Kidney tubule cell (primary cell): ENCODE data around the gene RGS7BP.
A peak's percentile ranks its signal among the peaks of the same experiment; 100 is the strongest.

Experiments
- DNase-seq: peaks from one replicate; pipeline ENCODE4 v3.0.0-alpha.2; 2018; ENCODE audit warnings: low spot score

Gene RGS7BP

DNA sequence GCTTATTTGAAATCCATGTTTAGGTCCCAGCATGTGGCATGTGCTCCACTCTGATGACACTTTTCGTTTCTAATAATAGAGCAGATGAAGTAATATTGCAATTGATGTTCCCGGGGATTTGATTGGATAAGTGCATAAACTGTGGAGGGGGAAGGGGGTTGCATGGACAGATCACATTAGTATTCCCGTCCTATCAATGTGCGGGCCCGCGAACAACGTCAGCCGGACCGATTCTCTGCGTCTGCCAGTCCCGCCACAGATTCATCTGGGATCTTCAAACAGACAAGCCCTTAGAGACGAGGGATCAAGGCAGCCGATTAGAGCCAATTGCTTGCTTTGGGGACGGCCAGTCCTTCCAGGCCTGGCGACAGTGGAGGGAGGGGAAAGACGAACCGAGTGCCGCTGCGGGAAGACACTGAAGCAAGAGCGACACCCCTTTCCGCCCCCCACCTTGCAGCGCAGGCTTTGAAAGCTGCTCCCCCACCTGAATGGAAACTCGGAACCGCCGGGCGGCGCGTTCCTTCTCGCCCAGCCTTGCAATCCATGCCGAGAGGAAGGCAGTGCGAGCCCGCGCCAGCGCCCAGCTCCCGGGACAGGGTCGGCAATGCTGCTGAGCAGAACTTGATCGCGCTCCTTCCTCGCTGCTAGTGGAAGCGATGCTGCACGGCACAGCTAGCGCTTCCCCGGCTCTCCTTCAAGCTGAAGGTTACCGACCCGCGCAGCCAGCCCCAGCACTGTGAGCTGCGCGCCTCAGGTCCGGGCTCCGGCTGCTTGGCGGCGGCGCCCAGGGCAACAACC is at the start of gene RGS7BP:
RGS7BP (plus strand) TSS at position 247 of the 798 bp plus-strand sequence. CDS start 610 bp downstream, outside the sequence.
- peak; percentile 56 for DNase-seq

DNA sequence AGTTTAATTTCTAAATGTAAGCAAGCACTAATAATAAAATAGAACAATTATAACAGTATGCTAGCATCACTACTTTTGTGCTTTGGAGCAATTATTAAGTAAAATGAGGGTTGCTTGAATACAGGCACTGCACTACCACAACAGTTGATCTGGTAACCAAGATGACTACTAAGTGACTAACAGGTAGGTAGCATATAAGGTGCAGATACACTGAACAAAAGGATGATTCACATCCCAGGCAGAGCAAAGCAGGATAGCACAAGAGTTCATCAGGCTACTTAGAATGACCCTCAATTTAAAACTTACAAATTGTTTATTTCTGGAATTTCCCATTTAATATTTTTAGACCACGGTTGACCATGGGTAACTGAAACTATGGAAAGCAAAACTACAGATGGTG is 48.0 kb upstream of the RGS7BP start:
- DNase-seq, result peak; percentile 75

DNA sequence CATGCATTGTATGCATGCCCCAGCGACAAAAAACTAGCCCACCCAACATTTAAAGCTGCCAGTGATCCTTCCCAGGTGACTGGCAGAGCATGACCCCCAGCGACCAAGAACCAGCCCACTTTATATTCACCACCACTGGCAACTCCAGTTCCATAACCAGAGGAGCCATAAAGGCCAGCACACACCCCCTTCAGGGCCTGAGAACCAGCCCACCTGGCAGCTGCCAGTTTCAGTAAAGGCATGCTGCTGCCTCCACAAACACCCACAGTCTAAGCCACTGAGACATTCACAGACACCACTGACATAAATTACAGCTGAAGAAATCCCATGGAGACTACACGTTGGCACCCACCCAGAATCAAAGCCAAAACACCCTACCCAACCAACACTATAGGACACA is 46.9 kb upstream of the RGS7BP start:
- DNase-seq, result no peak

DNA sequence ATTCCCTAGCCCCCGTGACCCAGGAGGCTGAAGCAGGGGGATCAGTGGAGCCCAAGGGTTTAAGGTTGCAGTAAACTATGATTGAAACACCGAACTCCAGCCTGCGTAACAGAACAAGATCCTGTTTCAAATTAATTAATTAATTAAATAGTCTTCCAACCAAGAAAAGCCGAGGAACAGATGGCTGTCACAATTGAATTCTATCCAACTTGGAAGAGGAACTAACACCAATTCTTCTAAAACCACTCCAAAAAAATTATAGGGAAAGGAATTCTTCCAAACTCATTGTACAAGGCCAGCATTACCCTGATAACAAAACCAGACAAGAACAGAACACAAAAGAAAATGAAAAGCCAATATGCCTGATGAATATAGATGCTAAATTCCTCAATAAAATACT is 43.4 kb upstream of the RGS7BP start:
- no peak for DNase-seq

DNA sequence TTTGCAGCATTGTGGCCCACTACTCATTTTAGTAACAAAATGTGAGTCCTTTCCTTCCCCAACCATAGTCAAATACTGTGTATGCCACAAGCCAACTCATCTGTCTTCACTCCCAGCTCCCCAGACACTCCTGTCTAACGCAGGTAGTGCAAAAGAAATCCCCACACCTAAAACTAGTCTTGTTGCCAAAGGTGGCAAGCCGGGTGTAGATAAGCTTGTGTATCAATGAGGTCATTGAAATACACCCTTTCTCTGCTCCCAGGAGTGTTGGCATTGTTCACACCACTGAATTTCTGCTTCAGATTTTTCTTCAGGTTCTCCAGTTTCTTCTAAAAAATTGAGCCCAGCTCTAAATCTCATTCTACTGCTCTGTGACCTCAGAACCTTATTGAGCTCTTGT is 19.7 kb upstream of the RGS7BP start:
- no peak for DNase-seq

DNA sequence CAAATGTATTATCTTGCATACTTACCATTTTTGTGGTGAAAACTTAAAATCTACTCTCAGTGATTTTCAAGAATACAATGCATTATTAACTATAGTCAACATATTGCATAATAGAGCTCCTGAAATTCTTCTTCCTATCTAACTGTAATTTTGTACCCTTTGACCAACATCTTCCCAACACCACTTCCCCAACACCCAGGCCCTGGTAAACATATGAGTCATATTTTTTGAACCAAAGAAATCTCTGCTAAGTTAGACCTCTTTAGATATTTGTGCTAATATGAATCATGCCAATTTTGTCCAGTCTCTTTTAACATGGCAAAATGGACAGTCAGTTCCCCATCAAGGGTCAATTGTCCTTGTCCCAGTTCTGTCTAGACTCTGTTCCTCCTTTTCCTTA is 18.5 kb upstream of the RGS7BP start:
- DNase-seq, result no peak

DNA sequence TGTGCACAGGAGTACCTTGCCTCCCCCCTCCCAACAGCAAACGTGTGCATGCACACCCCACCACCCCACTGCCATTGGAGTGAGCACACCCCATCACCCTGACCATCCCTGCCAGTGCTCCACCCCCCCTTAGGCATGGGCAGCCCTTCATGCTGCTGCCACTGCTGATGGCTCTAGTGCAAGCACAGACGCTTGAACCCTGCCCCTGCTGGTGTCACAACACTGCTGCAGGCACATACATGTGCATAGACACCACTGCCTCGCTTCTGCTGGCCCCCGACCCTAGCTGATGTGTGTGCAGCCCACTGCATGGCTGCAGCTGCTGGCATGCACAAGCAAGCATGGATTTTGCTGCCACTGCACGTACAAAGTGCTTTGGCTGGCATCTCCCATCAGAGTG is 16.0 kb upstream of the RGS7BP start:
- no peak for DNase-seq

DNA sequence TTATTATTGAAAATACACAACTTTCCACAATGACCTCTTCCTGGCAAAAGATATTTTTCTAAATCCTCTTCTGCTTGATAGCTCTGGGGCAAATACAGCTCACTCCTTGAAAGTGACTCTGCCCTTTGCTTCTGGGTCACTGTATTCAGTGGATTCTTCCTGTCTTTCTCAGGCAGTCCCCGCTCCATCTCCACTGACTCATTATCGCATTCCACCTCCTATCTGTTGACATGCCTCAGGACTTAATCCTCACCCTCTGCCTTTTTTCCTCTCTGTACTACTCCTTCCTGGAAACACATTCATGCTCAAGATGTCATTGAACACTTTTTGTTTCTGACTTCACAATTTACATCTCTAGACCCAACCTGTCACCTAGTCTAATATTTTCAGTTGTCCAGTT is 8.4 kb upstream of the RGS7BP start:
- DNase-seq, result peak; percentile 83

DNA sequence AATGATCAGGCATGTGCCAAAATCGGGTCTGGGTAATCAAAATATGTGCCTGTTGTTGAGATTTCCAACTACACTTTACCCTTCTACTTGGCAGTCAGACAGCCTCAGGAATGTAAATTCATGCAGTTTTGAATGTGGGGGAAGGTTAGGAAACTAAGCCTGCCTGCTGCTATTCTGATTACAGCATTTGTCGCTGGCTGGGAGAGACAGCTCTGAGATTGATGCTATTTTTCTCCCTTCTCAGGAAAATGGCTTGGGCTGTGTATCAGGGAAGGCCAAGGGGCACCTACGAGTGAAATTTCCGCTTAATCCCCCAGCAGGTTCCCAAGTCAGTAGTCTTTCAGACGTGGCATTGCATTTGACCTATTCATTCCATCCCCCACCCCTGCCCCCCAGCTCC is 3.6 kb upstream of the RGS7BP start:
- no peak for DNase-seq

DNA sequence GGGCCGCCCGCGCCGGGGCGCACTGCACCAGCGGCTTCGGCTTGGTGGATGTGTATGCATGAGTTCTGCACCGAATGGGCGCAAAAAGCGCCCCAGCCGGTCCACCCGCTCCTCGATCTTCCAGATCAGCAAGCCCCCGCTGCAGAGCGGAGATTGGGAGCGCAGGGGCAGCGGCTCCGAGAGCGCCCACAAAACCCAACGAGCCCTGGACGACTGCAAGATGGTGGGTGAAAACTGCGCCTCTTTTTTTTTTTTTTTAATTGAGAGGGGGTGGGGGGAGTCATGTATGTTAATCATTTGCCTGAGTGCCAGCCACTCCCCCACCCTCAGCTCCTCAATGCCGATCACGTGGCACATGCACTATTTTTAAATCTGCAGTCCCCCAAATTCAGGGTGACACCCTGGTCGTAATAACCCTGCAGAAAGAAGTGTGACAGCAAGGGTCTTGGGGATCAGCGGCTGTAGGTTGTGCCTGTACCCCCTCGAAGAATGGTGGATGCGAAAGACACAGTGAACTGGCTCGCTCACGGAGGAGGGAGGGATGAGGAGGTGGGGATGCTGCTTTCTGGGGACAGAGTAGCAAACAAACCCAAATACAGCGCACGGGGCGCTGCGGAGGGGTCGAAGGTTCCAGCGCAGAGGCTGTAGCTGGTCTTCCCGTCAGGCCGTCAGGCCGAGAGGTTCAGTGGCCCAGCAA is 900 bp downstream of the RGS7BP start:
- DNase-seq, result no peak

DNA sequence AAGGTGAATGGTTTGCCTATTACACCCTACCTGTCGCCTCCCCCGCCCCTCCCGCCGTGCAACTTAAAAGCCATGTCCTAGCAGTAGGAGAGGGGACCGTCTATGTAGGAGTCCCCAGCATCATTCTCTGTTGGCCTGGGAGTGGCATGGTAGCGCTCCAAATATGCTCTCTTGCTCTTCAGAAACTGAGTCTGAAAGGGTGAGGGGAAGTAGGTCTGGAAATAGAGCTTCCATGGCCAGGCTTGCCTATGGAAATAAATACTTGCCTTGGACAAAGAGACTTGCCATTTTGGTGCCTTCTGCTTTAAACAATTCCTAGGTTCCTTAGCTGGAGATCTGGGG is 1.4 kb downstream of the RGS7BP start:
- DNase-seq, result no peak

DNA sequence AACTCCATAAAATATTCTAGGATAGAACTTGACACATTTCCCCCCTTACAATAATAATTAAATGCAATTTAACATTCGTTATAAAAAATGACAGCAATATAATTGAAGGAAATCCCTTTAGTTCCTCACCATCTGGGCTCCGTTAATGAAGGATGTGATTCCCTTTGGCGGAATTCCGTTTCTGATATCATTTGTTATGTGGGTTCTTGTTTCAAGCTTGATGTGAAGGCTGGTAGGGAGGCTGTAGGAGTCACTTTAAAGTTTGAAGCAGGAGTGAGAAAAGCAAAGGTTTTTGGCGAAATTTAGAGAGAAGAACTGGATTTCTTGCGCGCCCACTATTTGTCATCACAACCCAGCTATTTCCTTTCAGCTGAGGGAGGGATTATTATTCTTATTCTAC is 4.0 kb downstream of the RGS7BP start:
- no peak for DNase-seq

DNA sequence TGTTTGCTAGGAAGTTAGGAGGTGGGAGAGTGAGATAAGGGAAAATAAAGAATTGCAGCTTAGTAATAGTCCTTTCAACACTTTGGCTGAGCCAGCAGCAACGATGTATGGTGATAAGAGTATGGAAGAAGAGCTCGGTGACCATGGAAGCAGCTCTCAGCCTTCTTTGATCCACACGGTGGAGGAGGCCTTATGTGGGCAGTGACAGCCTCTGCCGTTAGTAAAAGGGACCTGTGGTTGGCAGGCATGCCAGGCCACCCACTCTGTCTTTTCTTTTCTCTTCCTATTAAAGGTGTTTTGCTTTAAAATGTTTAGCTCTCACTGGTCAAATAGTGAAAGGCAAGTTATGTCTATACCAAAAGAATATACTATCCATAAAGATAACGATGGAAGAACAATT is 7.7 kb downstream of the RGS7BP start:
- DNase-seq, result no peak

DNA sequence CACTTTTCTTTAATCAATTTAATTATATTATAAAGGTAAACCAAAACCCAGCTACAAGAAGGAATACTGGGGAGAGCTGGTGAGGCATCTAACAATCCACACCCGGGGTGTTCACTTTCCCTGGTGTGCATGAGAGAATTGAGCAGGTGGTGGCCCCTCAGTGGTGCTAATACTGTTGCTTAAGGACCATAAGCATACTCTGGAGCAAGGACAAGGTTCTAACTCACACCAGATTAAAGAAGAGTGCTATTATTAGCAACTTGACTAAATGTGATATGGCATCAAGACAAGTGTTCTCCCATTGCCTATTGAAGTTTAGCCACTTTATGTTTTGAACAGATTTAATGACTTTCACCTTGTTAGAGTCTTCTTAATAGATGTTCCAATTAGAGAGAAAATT is 8.8 kb downstream of the RGS7BP start:
- DNase-seq, result no peak

DNA sequence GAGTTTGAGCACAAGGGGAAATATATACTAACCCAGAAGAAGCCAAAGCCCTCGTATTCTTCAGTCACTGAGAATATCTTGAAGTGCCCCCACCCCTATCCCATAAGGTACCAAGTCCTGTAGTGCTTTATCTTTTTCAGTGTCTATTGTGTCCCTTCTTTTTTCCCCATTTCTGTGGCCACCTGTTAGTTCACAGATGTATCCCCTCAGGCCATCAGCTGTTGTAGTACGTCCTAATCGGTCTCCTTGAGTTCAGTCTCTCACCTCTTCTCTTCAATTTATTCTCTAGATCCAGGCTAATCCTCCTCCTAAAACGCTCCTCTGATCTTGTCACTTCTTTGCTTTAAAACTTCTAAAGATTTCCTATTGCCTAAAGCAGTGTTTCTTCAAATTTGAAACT is 10.4 kb downstream of the RGS7BP start:
- DNase-seq, result no peak

DNA sequence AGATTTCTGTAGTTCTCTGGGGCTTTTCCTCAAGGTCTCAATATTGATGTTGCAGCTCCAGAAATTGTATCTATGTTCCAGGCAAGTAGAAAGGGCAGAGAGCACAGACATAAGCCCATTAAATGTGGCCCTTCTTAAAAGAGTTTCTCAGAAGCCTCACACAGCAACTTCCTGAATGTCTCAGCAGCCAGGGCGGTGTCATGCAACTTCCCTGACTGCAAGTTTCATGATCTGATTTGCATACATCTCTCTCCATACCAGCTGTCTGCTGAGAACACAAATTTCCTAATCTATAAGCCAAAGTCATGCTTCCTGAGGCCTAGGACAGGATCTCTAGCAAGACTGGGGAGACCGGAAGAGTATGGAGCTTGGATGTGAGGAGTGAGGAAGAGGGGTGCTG is 13.0 kb downstream of the RGS7BP start:
- DNase-seq, result no peak

DNA sequence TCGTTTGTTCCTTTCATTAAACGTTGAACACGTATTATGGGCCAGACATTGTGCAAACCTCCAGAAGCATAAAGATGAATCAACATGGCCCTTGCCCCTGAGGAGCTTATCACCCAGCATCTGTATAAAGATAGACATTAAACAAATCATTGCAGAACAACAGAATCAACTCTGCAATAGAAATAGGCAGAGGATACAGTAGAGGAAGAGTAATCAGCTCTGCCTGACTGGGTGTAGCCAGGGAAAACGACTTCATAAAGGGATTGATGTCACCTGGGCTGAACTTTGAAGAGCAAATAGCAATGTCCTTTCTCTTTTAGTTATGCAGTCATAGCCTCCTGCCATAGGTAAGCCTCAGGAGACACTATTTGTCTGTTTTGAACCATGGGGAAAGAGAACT is 13.4 kb downstream of the RGS7BP start:
- no peak for DNase-seq

DNA sequence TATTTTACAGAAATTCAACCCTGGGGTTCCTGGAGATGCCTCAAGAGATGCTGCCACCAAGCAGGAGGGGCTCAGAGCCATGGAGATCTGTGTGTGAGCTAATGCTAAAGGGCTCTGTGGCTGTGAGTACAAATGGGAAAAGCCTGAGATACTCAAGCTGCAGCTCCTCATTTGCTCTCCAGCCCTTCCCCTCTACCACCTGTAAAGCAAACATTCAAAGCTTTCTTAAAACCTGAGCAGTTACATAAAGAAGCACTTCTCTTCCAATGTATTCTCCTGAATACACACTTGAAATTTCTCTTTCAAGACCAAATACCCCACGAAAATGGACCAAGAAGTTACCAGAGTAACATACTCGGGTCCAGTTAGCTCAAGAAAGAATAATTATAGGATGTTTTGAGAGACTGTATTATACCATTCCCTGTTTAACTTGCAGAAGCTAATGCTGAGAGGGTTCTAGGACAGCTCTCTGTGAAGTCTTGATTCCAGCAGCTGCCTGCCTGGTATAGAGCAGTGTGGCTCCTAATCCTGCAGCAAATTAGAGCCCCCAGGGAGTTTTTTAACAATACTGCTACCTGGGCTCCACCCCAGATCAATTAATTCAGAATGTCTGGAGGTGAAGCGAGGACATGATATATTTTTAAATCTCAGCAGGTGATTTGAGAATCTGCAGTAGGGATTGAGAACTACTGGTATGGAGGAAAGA is 21.1 kb downstream of the RGS7BP start:
- DNase-seq, result no peak

DNA sequence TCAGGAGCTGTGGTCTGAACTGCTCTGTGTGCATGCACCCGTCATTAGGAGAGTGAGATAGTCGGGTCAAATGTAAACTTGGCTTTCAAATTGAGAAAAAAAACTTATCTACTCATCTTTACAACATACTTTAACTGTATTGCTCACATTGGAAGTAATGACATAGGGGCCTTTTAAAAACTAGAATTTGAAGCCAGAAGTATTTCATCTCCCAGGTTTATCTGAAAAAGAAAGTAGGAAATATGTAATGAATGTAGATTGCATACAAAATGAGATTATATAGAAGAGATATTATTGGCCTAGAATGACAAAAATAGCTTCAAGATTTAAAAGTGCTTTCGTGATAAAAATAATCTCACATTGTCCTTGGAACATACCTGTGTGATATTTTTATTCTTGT is 24.3 kb downstream of the RGS7BP start:
- no peak for DNase-seq

DNA sequence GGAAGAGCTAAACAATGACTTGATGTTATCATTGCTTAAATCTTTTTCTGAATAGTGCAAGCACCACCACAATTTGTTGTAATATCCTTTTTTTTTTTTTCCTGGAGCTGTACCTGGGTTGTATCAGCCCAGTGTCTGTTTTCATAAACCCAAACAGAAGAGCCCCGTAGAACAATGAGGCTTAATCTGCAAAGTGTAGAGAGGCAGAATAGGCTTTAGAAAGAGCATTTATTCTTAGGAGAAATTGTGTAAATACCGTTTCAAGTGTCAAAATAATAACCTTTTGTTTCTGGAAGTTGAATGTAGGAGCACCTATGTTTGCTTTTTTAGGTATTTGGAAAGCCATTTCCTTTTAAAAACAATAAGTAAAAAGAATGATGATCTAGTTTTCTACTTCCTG is 26.4 kb downstream of the RGS7BP start:
- DNase-seq, result no peak

DNA sequence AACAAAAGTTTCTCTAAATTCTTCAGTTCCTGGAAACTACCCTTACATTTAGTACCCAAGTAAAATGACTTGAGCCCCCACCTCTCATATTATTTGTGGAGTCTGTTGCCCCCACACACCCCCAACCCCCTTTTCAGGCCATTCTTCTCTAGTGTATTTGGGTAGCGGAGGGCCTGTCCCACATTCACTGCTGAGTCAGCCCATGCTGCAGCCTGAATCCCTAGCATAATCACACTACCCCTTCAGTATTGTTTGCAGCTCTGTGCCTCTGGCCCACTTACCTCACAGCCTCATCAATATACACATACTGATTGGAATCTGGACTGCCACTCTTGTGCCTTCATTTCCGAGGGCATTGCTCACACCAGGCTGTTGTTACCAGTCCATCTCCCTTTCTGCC is 26.8 kb downstream of the RGS7BP start:
- DNase-seq, result no peak

DNA sequence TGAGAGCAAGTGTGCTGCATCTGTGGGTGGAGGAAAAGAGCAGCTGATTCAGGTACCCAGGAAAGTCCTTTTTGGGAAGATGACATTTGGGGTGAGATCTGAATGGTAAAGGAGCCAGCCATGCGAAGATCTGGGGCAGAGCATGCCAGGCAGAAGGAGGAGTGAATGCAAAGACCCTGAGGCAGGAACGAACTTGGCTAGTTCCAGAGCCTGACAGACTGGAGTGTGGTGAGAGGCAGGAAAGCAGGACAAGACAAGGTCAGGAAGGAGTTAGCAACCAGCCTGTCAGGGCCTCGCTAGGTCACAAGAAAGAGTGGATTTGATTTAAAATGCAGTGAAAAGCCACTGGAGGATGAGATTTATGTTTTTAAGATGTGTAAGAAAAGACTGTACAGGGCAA is 28.2 kb downstream of the RGS7BP start:
- DNase-seq, result no peak

DNA sequence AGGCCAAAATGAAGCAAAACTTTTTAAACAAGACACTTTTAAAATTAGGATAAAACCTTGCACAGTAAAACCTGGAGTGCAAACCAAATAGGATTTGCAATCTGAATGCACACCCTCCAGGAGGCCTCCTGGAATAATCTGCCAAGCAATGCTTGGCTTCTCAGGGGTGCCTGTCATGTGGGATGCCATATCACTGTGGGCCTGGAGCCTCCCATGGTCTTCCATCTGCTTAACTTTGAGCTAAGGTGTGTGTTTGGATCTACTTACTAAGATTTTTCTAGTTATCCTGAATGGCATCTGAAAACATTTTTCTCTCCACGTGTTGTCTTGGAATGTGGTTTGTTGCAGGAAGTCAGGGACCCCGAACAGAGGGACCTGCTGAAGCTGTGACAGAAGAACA is 52.1 kb downstream of the RGS7BP start:
- DNase-seq, result no peak
